ENCODE data around the gene REG4.

DNA sequence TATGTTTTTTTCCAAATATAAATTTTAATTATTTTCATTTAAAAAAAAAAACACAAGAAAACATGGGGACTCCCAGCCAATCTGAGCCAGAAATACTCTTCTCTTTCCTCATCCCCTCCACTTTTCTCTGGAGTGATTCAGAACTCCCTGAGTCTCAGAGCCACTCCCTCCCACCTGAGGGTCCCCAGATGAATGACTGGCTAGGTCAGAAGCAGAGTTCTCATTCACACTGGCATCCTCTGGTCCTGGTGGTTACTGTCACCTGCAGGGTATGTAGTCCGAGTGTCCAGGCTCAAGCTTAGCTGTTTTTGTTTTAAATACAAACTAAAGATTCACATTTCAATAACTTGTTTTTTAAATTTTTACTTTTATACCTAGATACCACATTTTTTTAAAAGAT, 48.9 kb downstream of the REG4 start:
- no peak for TF ChIP-seq CTCF (IDR thresholded peaks at IDR 0.05; ENCODE audit: insufficient read depth, low read length)
- no peak for TF ChIP-seq POLR2AphosphoS5 (IDR thresholded peaks at IDR 0.05; ENCODE audit: low read depth)
- TF ChIP-seq SPI1 (IDR thresholded peaks at IDR 0.05; ENCODE audit: borderline replicate concordance, low read depth): no peak

All from HL-60 (cell line).